GM23248 (cell line): ENCODE results near the gene GALM.

Experiments used
- EZH2 ChIP-seq: fragments of 200-600 bp; sonication (generic); IDR thresholded peaks from 2 replicates; pipeline ENCODE4 v1.6.1; 2018; ENCODE audit warnings: antibody characterized with exemption, mild to moderate bottlenecking; ENCODE audit not compliant: insufficient read depth, poor library complexity, severe bottlenecking
- EZH2phosphoT487 ChIP-seq: fragments of 200-600 bp; sonication (generic); IDR thresholded peaks from 2 replicates; pipeline ENCODE4 v1.6.1; 2018; ENCODE audit warnings: antibody characterized with exemption, moderate library complexity, mild to moderate bottlenecking, low read depth; ENCODE audit not compliant: insufficient read depth

- TF ChIP-seq EZH2 = no peak
- TF ChIP-seq EZH2phosphoT487 = no peak
Observed at GRCh38 chr2:38652431-38653273, 13.3 kb upstream of the GALM start.
